RWPE1 (cell line): ENCODE measurements around the gene MYO1B.

ENCODE experiments used
- CTCF ChIA-PET: fragments of 350-600 bp; sonication (Branson Sonifier 250); formaldehyde crosslinking; extraction: SDS; loops from one replicate; lab custom pipeline; 2021; lab: Yijun Ruan, JAX
- POLR2A ChIA-PET: fragments of 400-600 bp; formaldehyde crosslinking; extraction: SDS; loops from one replicate; lab custom pipeline; 2020; ENCODE audit warnings: antibody characterized with exemption; ENCODE audit not compliant: low non-redundant PET; lab: Yijun Ruan, JAX
- DNase-seq: peaks from one replicate; pipeline ENCODE4 v3.0.0; 2012; ENCODE audit warnings: low spot score
- H3K27ac ChIP-seq: fragments of 450-650 bp; 2 replicates; pipeline ENCODE4 v1.5.1; 2017
- TF ChIP-seq, protein P1 (sequence below): fragments of 450-650 bp; conservative IDR thresholded peaks from 2 replicates; pipeline ENCODE4 v1.5.1; 2017; ENCODE audit warnings: low read depth, mild to moderate bottlenecking

The MYO1B gene

DNA sequence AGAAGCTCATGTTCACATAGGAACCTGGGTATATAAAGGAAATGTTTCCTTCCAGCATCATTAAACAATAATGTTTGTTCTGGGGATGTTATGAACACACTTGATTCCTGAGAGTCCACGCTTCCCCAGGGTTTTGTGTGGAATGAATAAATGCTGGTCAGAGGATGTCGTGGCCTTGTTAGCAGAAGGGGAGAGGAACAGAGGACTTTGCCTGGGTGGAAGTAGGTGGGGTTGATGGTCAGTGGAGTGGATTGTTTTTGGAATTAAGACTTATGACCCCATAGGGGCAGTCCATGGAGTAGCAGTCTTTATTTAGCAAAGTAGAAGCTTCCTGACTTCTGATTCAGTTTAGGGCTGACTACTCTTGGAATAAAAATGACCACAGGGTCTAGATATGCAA lies 139.6 kb downstream of the MYO1B start:
- TF ChIP-seq, protein P1, sequence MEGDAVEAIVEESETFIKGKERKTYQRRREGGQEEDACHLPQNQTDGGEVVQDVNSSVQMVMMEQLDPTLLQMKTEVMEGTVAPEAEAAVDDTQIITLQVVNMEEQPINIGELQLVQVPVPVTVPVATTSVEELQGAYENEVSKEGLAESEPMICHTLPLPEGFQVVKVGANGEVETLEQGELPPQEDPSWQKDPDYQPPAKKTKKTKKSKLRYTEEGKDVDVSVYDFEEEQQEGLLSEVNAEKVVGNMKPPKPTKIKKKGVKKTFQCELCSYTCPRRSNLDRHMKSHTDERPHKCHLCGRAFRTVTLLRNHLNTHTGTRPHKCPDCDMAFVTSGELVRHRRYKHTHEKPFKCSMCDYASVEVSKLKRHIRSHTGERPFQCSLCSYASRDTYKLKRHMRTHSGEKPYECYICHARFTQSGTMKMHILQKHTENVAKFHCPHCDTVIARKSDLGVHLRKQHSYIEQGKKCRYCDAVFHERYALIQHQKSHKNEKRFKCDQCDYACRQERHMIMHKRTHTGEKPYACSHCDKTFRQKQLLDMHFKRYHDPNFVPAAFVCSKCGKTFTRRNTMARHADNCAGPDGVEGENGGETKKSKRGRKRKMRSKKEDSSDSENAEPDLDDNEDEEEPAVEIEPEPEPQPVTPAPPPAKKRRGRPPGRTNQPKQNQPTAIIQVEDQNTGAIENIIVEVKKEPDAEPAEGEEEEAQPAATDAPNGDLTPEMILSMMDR = no peak
- ChIA-PET CTCF (no interaction called here), POLR2A (no interaction called here)
- DNase-seq = no peak
- no peak overlapping the region for H3K27ac ChIP-seq

DNA sequence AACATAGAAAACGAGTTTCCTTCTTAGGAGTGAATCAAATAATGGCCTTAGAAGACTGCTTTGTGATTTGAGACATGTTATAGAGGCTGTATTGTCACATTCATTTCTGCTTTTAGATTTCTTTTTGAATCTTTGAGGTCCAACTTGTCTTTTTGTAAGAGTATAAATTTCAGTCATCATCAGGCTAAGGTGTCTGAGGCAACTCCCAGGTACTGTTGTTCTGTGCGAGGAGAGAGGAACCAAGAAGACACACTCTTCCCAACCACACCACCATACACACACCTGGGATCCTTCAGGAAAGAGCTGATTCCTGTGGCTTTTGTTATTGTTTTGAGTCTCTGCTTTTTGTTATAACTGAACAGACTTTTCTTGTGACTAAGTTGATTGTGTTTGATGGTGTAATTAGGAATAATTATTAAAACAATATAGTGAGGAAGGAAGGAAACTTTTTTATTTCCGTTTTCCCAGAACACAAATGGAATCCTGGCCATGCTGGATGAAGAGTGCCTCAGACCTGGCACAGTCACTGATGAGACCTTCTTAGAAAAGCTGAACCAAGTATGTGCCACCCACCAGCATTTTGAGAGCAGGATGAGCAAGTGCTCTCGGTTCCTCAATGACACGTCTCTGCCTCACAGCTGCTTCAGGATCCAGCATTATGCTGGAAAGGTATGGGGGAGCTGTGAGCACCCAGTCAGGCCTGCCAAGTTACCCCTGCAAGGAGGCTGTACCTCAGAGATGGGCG lies 140.4 kb downstream of the MYO1B start:
- CTCF ChIA-PET = interaction anchor here (1.2 kb wide), 1 partner anchor 115 kb away, joined by 3 read pairs; no protein-coding TSS in a partner anchor
- 0 out of 2 replicates have a peak overlapping the region, but pooled peaks have one; percentile 38 for H3K27ac ChIP-seq
- POLR2A ChIA-PET = no interaction called here
- TF ChIP-seq, protein P1 = no peak
- DNase-seq = no peak

DNA sequence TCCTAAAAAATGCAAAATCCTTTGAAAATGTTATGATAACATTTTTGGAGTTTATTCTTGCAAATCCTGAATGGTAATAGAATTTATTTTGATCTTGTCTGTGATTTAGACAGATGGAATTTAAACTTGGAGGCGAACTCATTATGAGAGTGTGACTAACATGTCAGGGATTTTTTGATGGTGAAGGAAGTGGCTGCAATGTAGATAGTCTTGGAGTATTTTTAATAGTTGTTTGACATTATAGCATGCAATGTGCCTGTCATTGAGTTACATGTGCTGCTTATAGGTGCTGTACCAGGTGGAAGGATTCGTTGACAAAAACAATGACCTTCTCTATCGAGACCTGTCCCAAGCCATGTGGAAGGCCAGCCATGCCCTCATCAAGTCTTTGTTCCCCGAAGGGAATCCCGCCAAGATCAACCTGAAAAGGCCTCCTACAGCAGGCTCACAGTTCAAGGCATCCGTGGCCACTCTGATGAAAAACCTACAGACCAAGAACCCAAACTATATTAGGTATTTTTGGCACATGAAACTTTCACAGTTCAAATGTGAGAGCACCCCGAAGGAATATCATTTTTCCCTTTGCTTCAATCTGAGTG lies 141.8 kb downstream of the MYO1B start:
- DNase-seq = peak; percentile 26
- TF ChIP-seq, protein P1 = no peak
- H3K27ac ChIP-seq = no peak overlapping the region
- ChIA-PET CTCF (interaction anchor here (1.2 kb wide), 1 partner anchor 114 kb away, joined by 3 read pairs; no protein-coding TSS in a partner anchor), POLR2A (no interaction called here)

DNA sequence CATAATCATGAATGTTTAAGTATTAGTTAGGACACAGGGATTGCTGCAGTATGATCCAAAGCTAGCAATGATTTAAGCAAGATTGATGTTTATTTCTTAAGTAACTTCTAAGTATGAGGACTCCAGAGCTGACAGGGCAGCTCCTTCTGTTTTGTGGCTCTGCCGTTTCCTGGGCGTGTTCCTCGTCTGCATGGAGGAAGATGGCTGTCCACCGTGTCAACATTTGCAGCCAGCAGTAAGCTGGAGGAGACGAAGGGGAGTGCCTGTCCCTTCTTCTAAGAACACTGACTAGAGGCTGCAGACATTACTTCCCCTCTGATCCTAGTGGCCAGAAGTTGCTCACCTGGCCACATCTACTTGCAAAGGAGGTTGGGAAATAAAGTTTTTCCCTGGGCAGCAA lies 144.1 kb downstream of the MYO1B start:
- CTCF ChIA-PET = interaction anchor here (0.6 kb wide), 1 partner anchor 176 kb away, joined by 3 read pairs; no protein-coding TSS in a partner anchor
- POLR2A ChIA-PET = no interaction called here
- no peak for DNase-seq
- no peak overlapping the region for H3K27ac ChIP-seq
- TF ChIP-seq, protein P1 = no peak

DNA sequence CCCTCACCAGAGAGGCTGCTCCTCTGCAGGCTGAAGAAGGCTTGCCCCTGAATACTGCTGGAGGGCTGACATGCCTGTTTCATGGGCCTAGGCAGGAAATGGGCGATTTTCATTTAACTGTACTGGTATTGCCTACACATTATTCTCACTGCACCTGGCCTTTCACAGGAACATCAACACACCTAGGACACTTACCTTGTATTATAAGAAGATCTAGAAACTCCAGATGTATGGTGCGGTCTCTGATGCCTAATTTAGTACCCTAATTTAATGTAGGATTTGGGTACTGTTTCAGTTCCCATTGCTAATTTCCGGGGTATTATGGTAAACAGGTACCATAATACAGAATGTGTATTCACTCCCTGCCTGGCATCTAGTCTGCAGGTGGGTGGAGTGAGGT lies 146.0 kb downstream of the MYO1B start:
- TF ChIP-seq, protein P1 = no peak

DNA sequence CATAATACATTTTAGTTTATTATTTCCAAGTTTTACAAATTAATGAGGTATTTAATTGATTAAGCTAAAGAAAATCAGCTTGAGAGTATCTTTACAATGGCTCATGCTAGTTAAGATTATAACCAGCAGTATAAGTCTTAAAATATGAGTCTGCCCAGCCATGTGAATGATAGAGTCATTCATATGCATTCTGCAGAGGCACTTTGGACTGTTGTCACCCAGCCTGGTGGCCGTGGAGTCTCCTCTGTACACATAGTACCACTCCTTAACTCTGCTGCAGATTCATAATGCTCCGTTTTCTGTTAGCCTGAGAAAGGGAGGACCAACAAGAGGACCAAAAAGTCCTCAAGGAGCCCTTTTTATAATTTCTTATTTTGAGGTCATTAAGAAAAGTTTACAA lies 148.8 kb downstream of the MYO1B start:
- ChIA-PET CTCF (no interaction called here), POLR2A (no interaction called here)
- DNase-seq = no peak
- H3K27ac ChIP-seq = no peak overlapping the region
- TF ChIP-seq, protein P1 = no peak

More for the DNA sequence above, 146.0 kb downstream of the MYO1B start:
- no peak overlapping the region for H3K27ac ChIP-seq
- CTCF ChIA-PET = no interaction called here
- POLR2A ChIA-PET = no interaction called here
- no peak for DNase-seq
